Heart right ventricle (tissue), 16 donors: ENCODE measurements around the gene ZAP70. TPM values are rescaled to one million over a fixed set of nuclear protein-coding genes. Genes with fewer than 3 reads are reported as not detected.

Experiments
- ATAC-seq, 8 donors: fragments of 200-7000 bp; cut with Tn5 transposase; one replicate each; pipeline ENCODE4 v1.9.1; 2020; ENCODE audit warnings: mild to moderate bottlenecking in 8 of 8, moderate library complexity in 8 of 8, moderate number of reproducible peaks in 1 of 8
- DNase-seq, 2 donors: peaks; one replicate each; pipeline ENCODE4 v3.0.0-alpha.2; 2020
- H3K27ac ChIP-seq, 10 donors: fragments of 200-600 bp; sonication (generic) in 2 of 10; one replicate each; pipeline versions ENCODE4 v1.5.0 to v1.8.0; 2020 to 2022; ENCODE audit warnings: mild to moderate bottlenecking in 3 of 10
- H3K27me3 ChIP-seq, 7 donors: fragments of 200-600 bp; one replicate each; pipeline ENCODE4 v1.8.0; 2021 to 2022; ENCODE audit warnings: mild to moderate bottlenecking in 2 of 7
- H3K36me3 ChIP-seq, 9 donors: fragments of 200-600 bp; sonication (generic) in 1 of 9; one replicate each; pipeline versions ENCODE4 v1.5.0 to v1.8.0; 2020 to 2022; ENCODE audit warnings: mild to moderate bottlenecking in 2 of 9
- H3K4me1 ChIP-seq, 9 donors: fragments of 200-600 bp; sonication (generic) in 1 of 9; one replicate each; pipeline versions ENCODE4 v1.5.0 to v1.8.0; 2020 to 2022; ENCODE audit warnings: mild to moderate bottlenecking in 4 of 9
- H3K4me3 ChIP-seq, 10 donors: fragments of 200-600 bp; sonication (generic) in 2 of 10; one replicate each; pipeline versions ENCODE4 v1.5.0 to v1.8.0; 2020 to 2022; ENCODE audit warnings: mild to moderate bottlenecking in 7 of 10, moderate library complexity in 2 of 10
- H3K9me3 ChIP-seq, 11 donors: fragments of 200-600 bp in 10 of 11; sonication (generic) in 2 of 11; one replicate each; pipeline versions ENCODE4 v1.5.0 to v1.8.0; 2013 to 2022; ENCODE audit warnings: mild to moderate bottlenecking in 2 of 11, control low read depth in 1 of 11, moderate library complexity in 1 of 11
- WGBS, 2 donors: extraction: QIAGEN DNeasy Blood & Tissue Kit; methylation state at CpG; one replicate each; pipeline ENCODE4 v1.1.7; 2013; ENCODE audit warnings: inconsistent platforms in 1 of 2; 5-methylcytosine and 5-hydroxymethylcytosine counted together
- intact Hi-C, 10 donors: fragments of 100-400 bp; cut with DNase I; formaldehyde crosslinking; loops; one replicate each; pipeline versions ENCODE4 v1.11.1 to v1.14.2; 2022
- polyA plus RNA-seq, 2 donors: library from polyadenylated mRNA; stranded (reverse); fragments of 200-250 nt; gene quantifications; one replicate each; pipeline ENCODE4 v1.2.3, GENCODE V29; 2013
- total RNA-seq, 10 donors: library from RNA; stranded (reverse); fragmentation: NEBNext Ultra II Directional in 3 of 10; extraction: Animal tissue kit (Norgen Biotek cat#: 25700) in 3 of 10; gene quantifications; one replicate each; pipeline versions ENCODE4 v1.2.1 to v1.2.4, GENCODE V29; 2021 to 2023
- TF ChIP-seq, protein P1 (sequence below), 9 donors: fragments of 200-600 bp; sonication (generic) in 2 of 9; IDR thresholded peaks; one replicate each; pipeline versions ENCODE4 v1.5.0 to v1.8.0; 2021 to 2022; ENCODE audit warnings: antibody characterized with exemption in 9 of 9, mild to moderate bottlenecking in 5 of 9, moderate library complexity in 1 of 9
- donor health status: Arrhythmogenic right ventricular cardiomyopathy.
- donor health status: ischemic (EF 13 %, LVEDD 7.1; RV severe dilation, severe dysfunction).
- donor health status: healthy with polysubstance abuse.
- donor health status: DM: no; HTN: yes; CAD: no.
- donor health status: DM: no; HTN: no; CAD: no.
- donor health status: ischemic (EF 25% LVEDD 6.9; RV normal size, moderate dysfunction).
- donor health status: ischemic (EF 25% LVEDD 5.7; RV mildly dilated, moderate dysfunction).
- donor health status: healthy.
- donor health status: DM: yes; HTN: yes; CAD: no.
- donor health status: Ischemic cardiomyopathy.
- donor health status: ischemic (EF 35%, LVEDD 5.7; RV mildly dilated, moderate dysfunction).
- donor health status: nonischemic (EF 11% LVEDD 7.7; RV severe dilation, severe dysfunction).
- donor health status: DM: yes; HTN: yes; CAD: no.
- donor health status: PGD.
- donor health status: ischemic (EF 29% LVEDD 5.4; RV normal size, mild dysfunction).
- donor health status: nonischemic (EF 23%, LVEDD 6.1; RV moderate dilation, normal function).

ZAP70 gene
- total and polyA plus RNA-seq, 12 donors, result 0.42 to 8.7 (median 0.67) TPM

GRCh38 chr2:97745474-97746174 is 32.2 kb downstream of the ZAP70 start:
- Histone ChIP-seq H3K4me3 (no peak overlapping the region), H3K36me3 (peaks cover 0 to 11% (median 0%) of the 10 kb centered on the region in 9 donors), H3K9me3 (no peaks in the 10 kb centered on the region), H3K27ac (peak overlapping the region in 1 of 10 donors; percentile 3), H3K4me1 (peaks cover 0 to 41% (median 22%) of the 10 kb centered on the region in 9 donors), H3K27me3 (no peaks in the 10 kb centered on the region)
- WGBS, 2 donors, result 73 to 80% methylated on average over 10 of the region's 10 CpGs
- DNase-seq (no peak), ATAC-seq (no peak)
- TF ChIP-seq, protein P1, sequence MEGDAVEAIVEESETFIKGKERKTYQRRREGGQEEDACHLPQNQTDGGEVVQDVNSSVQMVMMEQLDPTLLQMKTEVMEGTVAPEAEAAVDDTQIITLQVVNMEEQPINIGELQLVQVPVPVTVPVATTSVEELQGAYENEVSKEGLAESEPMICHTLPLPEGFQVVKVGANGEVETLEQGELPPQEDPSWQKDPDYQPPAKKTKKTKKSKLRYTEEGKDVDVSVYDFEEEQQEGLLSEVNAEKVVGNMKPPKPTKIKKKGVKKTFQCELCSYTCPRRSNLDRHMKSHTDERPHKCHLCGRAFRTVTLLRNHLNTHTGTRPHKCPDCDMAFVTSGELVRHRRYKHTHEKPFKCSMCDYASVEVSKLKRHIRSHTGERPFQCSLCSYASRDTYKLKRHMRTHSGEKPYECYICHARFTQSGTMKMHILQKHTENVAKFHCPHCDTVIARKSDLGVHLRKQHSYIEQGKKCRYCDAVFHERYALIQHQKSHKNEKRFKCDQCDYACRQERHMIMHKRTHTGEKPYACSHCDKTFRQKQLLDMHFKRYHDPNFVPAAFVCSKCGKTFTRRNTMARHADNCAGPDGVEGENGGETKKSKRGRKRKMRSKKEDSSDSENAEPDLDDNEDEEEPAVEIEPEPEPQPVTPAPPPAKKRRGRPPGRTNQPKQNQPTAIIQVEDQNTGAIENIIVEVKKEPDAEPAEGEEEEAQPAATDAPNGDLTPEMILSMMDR (IDR thresholded peaks at IDR 0.05), result no peak
- intact Hi-C loops, result loop anchor here in 5 of 10 donors (2.0 to 10.0 kb wide), 4 partner anchors 33 to 51 kb away; partner anchors contain the start of gene ZAP70 (in 2 of the 5)

- TF ChIP-seq, protein P1 (IDR thresholded peaks at IDR 0.05), result no peak
- ATAC-seq, result no peak
- peaks cover 0 to 27% (median 0%) of the 10 kb centered on the region in 9 donors for H3K36me3 ChIP-seq
- H3K27ac ChIP-seq, result peak overlapping the region in 2 of 10 donors; percentile 7 to 12
- intact Hi-C loops, result loop anchor here in 5 of 10 donors (2.0 to 10.0 kb wide), 4 partner anchors 35 to 52 kb away; partner anchors contain the start of gene ZAP70 (in 2 of the 5)
- H3K9me3 ChIP-seq, result no peaks in the 10 kb centered on the region
- no peaks in the 10 kb centered on the region for H3K27me3 ChIP-seq
- WGBS, 2 donors, result 63 to 75% methylated on average over 3 of the region's 3 CpGs
- no peak for DNase-seq
- no peak overlapping the region for H3K4me3 ChIP-seq
- H3K4me1 ChIP-seq, result peaks cover 0 to 34% (median 20%) of the 10 kb centered on the region in 9 donors
Measured at GRCh38 chr2:97747285-97747684, 33.9 kb downstream of the ZAP70 start.

- H3K27me3 ChIP-seq, result no peaks in the 10 kb centered on the region
- H3K36me3 ChIP-seq, result peaks cover 0 to 28% (median 0%) of the 10 kb centered on the region in 9 donors
- WGBS, 2 donors, result 57 to 71% methylated on average over 4 of the region's 4 CpGs
- H3K9me3 ChIP-seq, result no peaks in the 10 kb centered on the region
- no peak overlapping the region for H3K4me3 ChIP-seq
- peak overlapping the region in 2 of 10 donors; percentile 7 to 56 for H3K27ac ChIP-seq
- ATAC-seq (peak in 5 of 8 donors; percentile 7 to 39 (median 28)), DNase-seq (no peak)
- TF ChIP-seq, protein P1 (IDR thresholded peaks at IDR 0.05), result no peak
- peaks cover 0 to 34% (median 20%) of the 10 kb centered on the region in 9 donors for H3K4me1 ChIP-seq
- intact Hi-C loops, result loop anchor here in 5 of 10 donors (2.0 to 10.0 kb wide), 4 partner anchors 35 to 53 kb away; partner anchors contain the start of gene ZAP70 (in 2 of the 5)
Measured at GRCh38 chr2:97747716-97748115, 34.3 kb downstream of the ZAP70 start.

GRCh38 chr2:97749581-97749980 is 36.2 kb downstream of the ZAP70 start:
- DNase-seq, result no peak
- no peak for ATAC-seq
- intact Hi-C loops, result loop anchor here in 4 of 10 donors (5.0 to 10.0 kb wide), 3 partner anchors 37 to 55 kb away; partner anchors contain the start of gene ZAP70 (in 2 of the 4)
- TF ChIP-seq, protein P1 (IDR thresholded peaks at IDR 0.05), result no peak
- Histone ChIP-seq H3K27ac (no peak overlapping the region), H3K4me1 (peaks cover 0 to 43% (median 17%) of the 10 kb centered on the region in 9 donors), H3K36me3 (peaks cover 0 to 34% (median 0%) of the 10 kb centered on the region in 9 donors), H3K9me3 (no peaks in the 10 kb centered on the region), H3K27me3 (no peaks in the 10 kb centered on the region), H3K4me3 (no peak overlapping the region)
- 74 to 75% methylated on average over 5 of the region's 5 CpGs for whole genome bisulfite sequencing, 2 donors
